Gastroesophageal sphincter (tissue), 3 donors: ENCODE results near the gene CHST13.

ENCODE experiments used
- CTCF ChIP-seq, 4 experiments: fragments of 200-600 bp in 2 of 4; fragments of 450-650 bp in 2 of 4; sonication (generic) in 1 of 4; IDR thresholded peaks; one replicate each; pipeline ENCODE4 v1.5.1; 2017 to 2019; ENCODE audit warnings: antibody characterized with exemption in 4 of 4, mild to moderate bottlenecking in 2 of 4, moderate library complexity in 2 of 4
- EP300 ChIP-seq: sonication (generic); formaldehyde crosslinking; IDR thresholded peaks from one replicate; pipeline ENCODE4 v1.6.1; 2017; ENCODE audit warnings: antibody characterized with exemption, mild to moderate bottlenecking
- POLR2A ChIP-seq, 2 donors: fragments of 450-650 bp; IDR thresholded peaks; one replicate each; pipeline ENCODE4 v1.6.1; 2017; ENCODE audit warnings: antibody characterized with exemption in 2 of 2, mild to moderate bottlenecking in 2 of 2, moderate library complexity in 1 of 2

GRCh38 chr3:126546549-126547239 lies 22.7 kb downstream of the CHST13 start:
- TF ChIP-seq CTCF (IDR thresholded peaks at IDR 0.05) = no peak
- no peak for TF ChIP-seq EP300
- no peak for TF ChIP-seq POLR2A (IDR thresholded peaks at IDR 0.05)
